Glomerular visceral epithelial cell (primary cell): ENCODE results near the gene C16orf54.
"Not testable (repeated sequence)": the region's sequence is repeated elsewhere in the genome, so short reads cannot be mapped to it uniquely, and the experiment has no call there.

Experiments
- DNase-seq: peaks from one replicate; pipeline ENCODE4 v3.0.0-alpha.2; 2016; ENCODE audit errors: extremely low spot score

C16orf54 gene

GRCh38 chr16:29767062-29767461 lies 21.3 kb upstream of the C16orf54 start:
- no peak for DNase-seq

- DNase-seq, result no peak
These were observed 20.8 kb upstream of the C16orf54 start for GRCh38 chr16:29766571-29766970.

GRCh38 chr16:29765167-29766032 lies 19.6 kb upstream of the C16orf54 start:
- DNase-seq, result no peak

GRCh38 chr16:29763326-29763725 lies 17.5 kb upstream of the C16orf54 start:
- no peak for DNase-seq

GRCh38 chr16:29761882-29762281 lies 16.1 kb upstream of the C16orf54 start:
- DNase-seq, result no peak

- not testable (repeated sequence) for DNase-seq
These were observed 15.5 kb upstream of the C16orf54 start for GRCh38 chr16:29761280-29761651.

GRCh38 chr16:29760567-29761279 lies 14.9 kb upstream of the C16orf54 start:
- no peak for DNase-seq

GRCh38 chr16:29757950-29758466 lies 12.2 kb upstream of the C16orf54 start:
- no peak for DNase-seq

GRCh38 chr16:29757086-29757485 lies 11.3 kb upstream of the C16orf54 start:
- not testable (repeated sequence) for DNase-seq

GRCh38 chr16:29756654-29757053 lies 10.9 kb upstream of the C16orf54 start:
- DNase-seq, result no peak

- DNase-seq, result no peak
These were observed 7.7 kb upstream of the C16orf54 start for GRCh38 chr16:29753516-29753915.

- DNase-seq, result not testable (repeated sequence)
These were observed 3.0 kb upstream of the C16orf54 start for GRCh38 chr16:29748760-29749149.

GRCh38 chr16:29747947-29748759 lies 2.4 kb upstream of the C16orf54 start:
- no peak for DNase-seq

GRCh38 chr16:29746518-29746917 lies 728 bp upstream of the C16orf54 start:
- DNase-seq, result not testable (repeated sequence)

- DNase-seq, result no peak
These were observed 503 bp downstream of the C16orf54 start for GRCh38 chr16:29745121-29745852.

GRCh38 chr16:29744541-29745101 lies 1.2 kb downstream of the C16orf54 start:
- no peak for DNase-seq

- no peak for DNase-seq
These were observed 1.8 kb downstream of the C16orf54 start for GRCh38 chr16:29743827-29744531.

- no peak for DNase-seq
These were observed 2.3 kb downstream of the C16orf54 start for GRCh38 chr16:29743475-29743826.

- DNase-seq, result no peak
These were observed 3.0 kb downstream of the C16orf54 start for GRCh38 chr16:29742683-29743275.

GRCh38 chr16:29740630-29741015 lies 5.2 kb downstream of the C16orf54 start:
- not testable (repeated sequence) for DNase-seq
